ENCODE data around the gene CENPN. TPM values are rescaled to one million over a fixed set of nuclear protein-coding genes. Genes with fewer than 3 reads are reported as not detected.
A peak's percentile ranks its signal among the peaks of the same experiment; 100 is the strongest.

CENPN gene
- total RNA-seq, 1 experiment from 2014 or later = 76.7 TPM

- DNase-seq (ENCODE audit: low read depth, low spot score) (no peak), ATAC-seq (peak; percentile 63)
- ChIA-PET CTCF (interaction anchor here (2.5 kb wide), 1 partner anchor 10 kb away, joined by 13 read pairs; no protein-coding TSS in a partner anchor), RAD21 (ENCODE audit: low non-redundant PET in 1 of 2, low total read pairs in 2 of 2, uncharacterized antibody in 2 of 2, unreplicated experiment in 2 of 2) (no interaction called here), POLR2A (no interaction called here)
- Histone ChIP-seq H3K4me3 (replicated peaks in 1 of 2; ENCODE audit: low read depth in 1 of 2, low read length in 2 of 2) (no peak overlapping the region), H3K27ac (ENCODE audit: low read depth, low read length) (no peak overlapping the region), H3K4me2 (ENCODE audit: low read length) (no peak overlapping the region), H3K27me3 (ENCODE audit: insufficient read depth, low read length) (no peaks in the 10 kb centered on the region), H3K9ac (ENCODE audit: low read length) (no peak overlapping the region), H2AFZ (ENCODE audit: low read depth, low read length, poor library complexity, severe bottlenecking) (no peak overlapping the region), H3K79me2 (ENCODE audit: insufficient read depth, low read length) (peaks cover 98% of the 10 kb centered on the region), H4K20me1 (ENCODE audit: insufficient read depth) (peaks cover 4% of the 10 kb centered on the region; the same call in 1 of the 2 replicates), H3K4me1 (ENCODE audit: control insufficient read depth in 1 of 2, insufficient read depth in 2 of 2, low read length in 2 of 2) (peaks cover 16 to 36% of the 10 kb centered on the region in 2 experiments), H3K36me3 (ENCODE audit: control insufficient read depth in 1 of 2, insufficient read depth in 2 of 2, low read length in 2 of 2) (peaks cover 0 to 6% of the 10 kb centered on the region in 2 experiments; a peak in 2 of 4 replicates), H3K9me3 (ENCODE audit: control insufficient read depth in 1 of 2, insufficient read depth in 1 of 2, low read depth in 1 of 2, low read length in 2 of 2) (no peaks in the 10 kb centered on the region), H3K9me2 (ENCODE audit: insufficient read depth) (0 out of 2 replicates have a peak, but pooled peaks cover 3% of the 10 kb centered on the region)
- TF ChIP-seq CEBPB (IDR thresholded peaks at IDR 0.05; ENCODE audit: low read depth) = no peak
- TF ChIP-seq SRF (IDR thresholded peaks at IDR 0.05; ENCODE audit: low read depth) = no peak
- no peak for TF ChIP-seq ZNF274 (IDR thresholded peaks at IDR 0.05; ENCODE audit: low read depth, low read length)
- no peak for TF ChIP-seq YY1 (IDR thresholded peaks at IDR 0.05; ENCODE audit: extremely low read depth, insufficient replicate concordance, low read depth, low read length)
- no peak for TF ChIP-seq POLR2A (IDR thresholded peaks at IDR 0.05; ENCODE audit: borderline replicate concordance, extremely low read depth, insufficient read depth, insufficient read length)
- no peak for TF ChIP-seq CBX3 (IDR thresholded peaks at IDR 0.05; ENCODE audit: low read depth)
- TF ChIP-seq EGR1 (IDR thresholded peaks at IDR 0.05; ENCODE audit: low read depth) = no peak
- TF ChIP-seq JUND (IDR thresholded peaks at IDR 0.05) = no peak
- no TSS peak for BruUV-seq (replicated peaks)
- intact Hi-C loops (cut with micrococcal nuclease) = no loop called here
Observed at GRCh38 chr16:80994451-80994850, 12.6 kb upstream of the CENPN start.

- no peak overlapping the region for H2AFZ ChIP-seq (ENCODE audit: low read depth, low read length, poor library complexity, severe bottlenecking)
- TF ChIP-seq SRF (IDR thresholded peaks at IDR 0.05; ENCODE audit: low read depth) (no peak), YY1 (IDR thresholded peaks at IDR 0.05; ENCODE audit: extremely low read depth, insufficient replicate concordance, low read depth, low read length) (no peak), MAX (IDR thresholded peaks at IDR 0.05) (no peak), RAD21 (IDR thresholded peaks at IDR 0.05; ENCODE audit: low read depth) (no peak), FOSL1 (IDR thresholded peaks at IDR 0.05; ENCODE audit: low read depth) (no peak), POLR2A (IDR thresholded peaks at IDR 0.05; ENCODE audit: borderline replicate concordance, extremely low read depth, insufficient read depth, insufficient read length) (no peak)
- 0 out of 2 replicates have a peak, but pooled peaks cover 3% of the 10 kb centered on the region for H3K9me2 ChIP-seq (ENCODE audit: insufficient read depth)
- ChIA-PET POLR2A (interaction anchor here (0.6 kb wide), 1 partner anchor 14 kb away, joined by 3 read pairs; no protein-coding TSS in a partner anchor), CTCF (interaction anchor here (1.0 kb wide), 1 partner anchor 8 kb away, joined by 6 read pairs; no protein-coding TSS in a partner anchor), RAD21 (ENCODE audit: low non-redundant PET in 1 of 2, low total read pairs in 2 of 2, uncharacterized antibody in 2 of 2, unreplicated experiment in 2 of 2) (no interaction called here)
- intact Hi-C loops (cut with micrococcal nuclease) = no loop called here
- H3K27me3 ChIP-seq (ENCODE audit: insufficient read depth, low read length) = no peaks in the 10 kb centered on the region
- H3K9ac ChIP-seq (ENCODE audit: low read length) = no peak overlapping the region
- H3K4me1 ChIP-seq (ENCODE audit: control insufficient read depth in 1 of 2, insufficient read depth in 2 of 2, low read length in 2 of 2) = peaks cover 16 to 36% of the 10 kb centered on the region in 2 experiments
- H3K9me3 ChIP-seq (ENCODE audit: control insufficient read depth in 1 of 2, insufficient read depth in 1 of 2, low read depth in 1 of 2, low read length in 2 of 2) = no peaks in the 10 kb centered on the region
- DNase-seq (ENCODE audit: low read depth, low spot score) = no peak
- peaks cover 4% of the 10 kb centered on the region; the same call in 1 of the 2 replicates for H4K20me1 ChIP-seq (ENCODE audit: insufficient read depth)
- no peak for ATAC-seq
- no TSS peak for BruUV-seq (replicated peaks)
- peaks cover 0 to 6% of the 10 kb centered on the region in 2 experiments; a peak in 2 of 4 replicates for H3K36me3 ChIP-seq (ENCODE audit: control insufficient read depth in 1 of 2, insufficient read depth in 2 of 2, low read length in 2 of 2)
- no peak overlapping the region for H3K4me2 ChIP-seq (ENCODE audit: low read length)
- H3K27ac ChIP-seq (ENCODE audit: low read depth, low read length) = no peak overlapping the region
- no peak overlapping the region for H3K4me3 ChIP-seq (replicated peaks in 1 of 2; ENCODE audit: low read depth in 1 of 2, low read length in 2 of 2)
- H3K79me2 ChIP-seq (ENCODE audit: insufficient read depth, low read length) = peaks cover 100% of the 10 kb centered on the region
Observed at GRCh38 chr16:80996688-80997138, 10.3 kb upstream of the CENPN start.
